GM23338 (cell line): ENCODE data around the gene WWOX.

Experiments
- CREB1 ChIP-seq: fragments of 250-450 bp; sonication (Bioruptor Pico); IDR thresholded peaks from 2 replicates; pipeline ENCODE4 v1.5.0; 2020; ENCODE audit warnings: low read depth, mild to moderate bottlenecking, moderate library complexity
- EZH2 ChIP-seq: fragments of 200-600 bp; sonication (generic); IDR thresholded peaks from one replicate; pipeline ENCODE4 v1.8.0; 2017; ENCODE audit warnings: antibody characterized with exemption, mild to moderate bottlenecking, low read depth; ENCODE audit not compliant: unreplicated experiment
- EZH2phosphoT487 ChIP-seq: fragments of 200-600 bp; sonication (generic); IDR thresholded peaks from one replicate; pipeline ENCODE4 v1.8.1; 2018; ENCODE audit warnings: antibody characterized with exemption; ENCODE audit not compliant: unreplicated experiment
- JUNB ChIP-seq: IDR thresholded peaks from one replicate; pipeline ENCODE4 v1.6.1; 2016; ENCODE audit warnings: antibody characterized with exemption; ENCODE audit not compliant: unreplicated experiment
- NANOG ChIP-seq: IDR thresholded peaks from 2 replicates; pipeline ENCODE4 v1.6.1; 2016; ENCODE audit warnings: antibody characterized with exemption, borderline replicate concordance
- POLR2AphosphoS5 ChIP-seq: IDR thresholded peaks from 2 replicates; pipeline ENCODE4 v1.6.1; 2016; ENCODE audit warnings: antibody characterized with exemption, low read depth
- STAT1 ChIP-seq: IDR thresholded peaks from one replicate; pipeline ENCODE4 v1.6.1; 2016; ENCODE audit warnings: antibody characterized with exemption; ENCODE audit not compliant: unreplicated experiment
- ZNF114 ChIP-seq: fragments of 250-450 bp; sonication (Bioruptor Pico); IDR thresholded peaks from 2 replicates; pipeline ENCODE4 v1.5.0; 2020; ENCODE audit warnings: mild to moderate bottlenecking, moderate library complexity
- ZNF331 ChIP-seq: fragments of 250-450 bp; sonication (Bioruptor Pico); IDR thresholded peaks from 2 replicates; pipeline ENCODE4 v1.5.0; 2020; ENCODE audit warnings: low read depth, mild to moderate bottlenecking, moderate library complexity
- TF ChIP-seq, protein P1 (sequence below), 2 experiments: fragments of 200-600 bp in 1 of 2; sonication (generic) in 1 of 2; conservative IDR thresholded peaks; 2 replicates each; pipeline versions ENCODE4 v1.5.1 to v1.6.1; 2016 to 2017; ENCODE audit warnings: antibody characterized with exemption in 2 of 2, low read depth in 2 of 2, mild to moderate bottlenecking in 2 of 2, moderate library complexity in 1 of 2
- TF ChIP-seq, protein P2 (sequence below): IDR thresholded peaks from 2 replicates; pipeline ENCODE4 v1.6.1; 2016; ENCODE audit warnings: antibody characterized with exemption
- TF ChIP-seq, protein P3 (sequence below): IDR thresholded peaks from one replicate; pipeline ENCODE4 v1.6.1; 2018; ENCODE audit warnings: antibody characterized with exemption; ENCODE audit not compliant: unreplicated experiment
- TF ChIP-seq, protein P4 (sequence below): fragments of 250-450 bp; sonication (Bioruptor Pico); IDR thresholded peaks from 2 replicates; pipeline ENCODE4 v1.5.0; 2020; ENCODE audit warnings: mild to moderate bottlenecking, moderate library complexity

DNA sequence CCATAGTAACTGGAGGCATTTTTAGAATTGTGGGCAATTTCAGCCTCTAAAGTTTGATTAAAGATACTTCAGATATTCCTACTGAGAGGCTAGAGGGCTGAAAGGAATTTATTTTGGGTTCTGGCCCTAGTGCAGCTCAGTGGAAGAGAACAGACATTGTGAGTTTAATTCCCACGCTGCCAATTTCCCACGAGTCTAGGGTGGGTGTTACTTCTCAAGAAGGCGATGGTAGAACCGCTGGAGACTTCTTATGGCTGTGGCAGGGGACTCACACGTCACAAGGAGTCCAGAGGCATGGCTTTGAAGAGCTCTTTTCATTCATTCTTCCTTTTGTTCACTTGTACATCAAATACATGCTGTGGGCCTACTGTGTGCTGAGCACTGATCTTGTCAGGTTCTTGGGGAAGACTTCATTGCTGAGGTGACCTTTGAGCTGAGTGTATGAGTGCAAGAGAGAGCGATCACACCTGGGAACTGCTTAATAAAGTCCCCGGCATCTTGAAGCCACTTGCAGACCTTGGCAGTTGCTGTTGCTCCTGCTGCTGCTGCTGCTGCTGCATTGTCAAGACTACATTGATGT is 111.7 kb downstream of the WWOX start:
- TF ChIP-seq, protein P1, sequence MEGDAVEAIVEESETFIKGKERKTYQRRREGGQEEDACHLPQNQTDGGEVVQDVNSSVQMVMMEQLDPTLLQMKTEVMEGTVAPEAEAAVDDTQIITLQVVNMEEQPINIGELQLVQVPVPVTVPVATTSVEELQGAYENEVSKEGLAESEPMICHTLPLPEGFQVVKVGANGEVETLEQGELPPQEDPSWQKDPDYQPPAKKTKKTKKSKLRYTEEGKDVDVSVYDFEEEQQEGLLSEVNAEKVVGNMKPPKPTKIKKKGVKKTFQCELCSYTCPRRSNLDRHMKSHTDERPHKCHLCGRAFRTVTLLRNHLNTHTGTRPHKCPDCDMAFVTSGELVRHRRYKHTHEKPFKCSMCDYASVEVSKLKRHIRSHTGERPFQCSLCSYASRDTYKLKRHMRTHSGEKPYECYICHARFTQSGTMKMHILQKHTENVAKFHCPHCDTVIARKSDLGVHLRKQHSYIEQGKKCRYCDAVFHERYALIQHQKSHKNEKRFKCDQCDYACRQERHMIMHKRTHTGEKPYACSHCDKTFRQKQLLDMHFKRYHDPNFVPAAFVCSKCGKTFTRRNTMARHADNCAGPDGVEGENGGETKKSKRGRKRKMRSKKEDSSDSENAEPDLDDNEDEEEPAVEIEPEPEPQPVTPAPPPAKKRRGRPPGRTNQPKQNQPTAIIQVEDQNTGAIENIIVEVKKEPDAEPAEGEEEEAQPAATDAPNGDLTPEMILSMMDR (conservative IDR thresholded peaks at IDR 0.05; ENCODE audit: low read depth in 2 of 2): no peak
- TF ChIP-seq EZH2phosphoT487 (no peak), POLR2AphosphoS5 (no peak), ZNF114 (CRISPR knock-in tag) (no peak), EZH2 (no peak), ZNF331 (CRISPR knock-in tag) (no peak), STAT1 (no peak), CREB1 (no peak), JUNB (no peak), NANOG (no peak)
- TF ChIP-seq, protein P2, sequence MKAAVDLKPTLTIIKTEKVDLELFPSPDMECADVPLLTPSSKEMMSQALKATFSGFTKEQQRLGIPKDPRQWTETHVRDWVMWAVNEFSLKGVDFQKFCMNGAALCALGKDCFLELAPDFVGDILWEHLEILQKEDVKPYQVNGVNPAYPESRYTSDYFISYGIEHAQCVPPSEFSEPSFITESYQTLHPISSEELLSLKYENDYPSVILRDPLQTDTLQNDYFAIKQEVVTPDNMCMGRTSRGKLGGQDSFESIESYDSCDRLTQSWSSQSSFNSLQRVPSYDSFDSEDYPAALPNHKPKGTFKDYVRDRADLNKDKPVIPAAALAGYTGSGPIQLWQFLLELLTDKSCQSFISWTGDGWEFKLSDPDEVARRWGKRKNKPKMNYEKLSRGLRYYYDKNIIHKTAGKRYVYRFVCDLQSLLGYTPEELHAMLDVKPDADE: no peak
- TF ChIP-seq, protein P3, sequence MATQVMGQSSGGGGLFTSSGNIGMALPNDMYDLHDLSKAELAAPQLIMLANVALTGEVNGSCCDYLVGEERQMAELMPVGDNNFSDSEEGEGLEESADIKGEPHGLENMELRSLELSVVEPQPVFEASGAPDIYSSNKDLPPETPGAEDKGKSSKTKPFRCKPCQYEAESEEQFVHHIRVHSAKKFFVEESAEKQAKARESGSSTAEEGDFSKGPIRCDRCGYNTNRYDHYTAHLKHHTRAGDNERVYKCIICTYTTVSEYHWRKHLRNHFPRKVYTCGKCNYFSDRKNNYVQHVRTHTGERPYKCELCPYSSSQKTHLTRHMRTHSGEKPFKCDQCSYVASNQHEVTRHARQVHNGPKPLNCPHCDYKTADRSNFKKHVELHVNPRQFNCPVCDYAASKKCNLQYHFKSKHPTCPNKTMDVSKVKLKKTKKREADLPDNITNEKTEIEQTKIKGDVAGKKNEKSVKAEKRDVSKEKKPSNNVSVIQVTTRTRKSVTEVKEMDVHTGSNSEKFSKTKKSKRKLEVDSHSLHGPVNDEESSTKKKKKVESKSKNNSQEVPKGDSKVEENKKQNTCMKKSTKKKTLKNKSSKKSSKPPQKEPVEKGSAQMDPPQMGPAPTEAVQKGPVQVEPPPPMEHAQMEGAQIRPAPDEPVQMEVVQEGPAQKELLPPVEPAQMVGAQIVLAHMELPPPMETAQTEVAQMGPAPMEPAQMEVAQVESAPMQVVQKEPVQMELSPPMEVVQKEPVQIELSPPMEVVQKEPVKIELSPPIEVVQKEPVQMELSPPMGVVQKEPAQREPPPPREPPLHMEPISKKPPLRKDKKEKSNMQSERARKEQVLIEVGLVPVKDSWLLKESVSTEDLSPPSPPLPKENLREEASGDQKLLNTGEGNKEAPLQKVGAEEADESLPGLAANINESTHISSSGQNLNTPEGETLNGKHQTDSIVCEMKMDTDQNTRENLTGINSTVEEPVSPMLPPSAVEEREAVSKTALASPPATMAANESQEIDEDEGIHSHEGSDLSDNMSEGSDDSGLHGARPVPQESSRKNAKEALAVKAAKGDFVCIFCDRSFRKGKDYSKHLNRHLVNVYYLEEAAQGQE: no peak
- TF ChIP-seq, protein P4, sequence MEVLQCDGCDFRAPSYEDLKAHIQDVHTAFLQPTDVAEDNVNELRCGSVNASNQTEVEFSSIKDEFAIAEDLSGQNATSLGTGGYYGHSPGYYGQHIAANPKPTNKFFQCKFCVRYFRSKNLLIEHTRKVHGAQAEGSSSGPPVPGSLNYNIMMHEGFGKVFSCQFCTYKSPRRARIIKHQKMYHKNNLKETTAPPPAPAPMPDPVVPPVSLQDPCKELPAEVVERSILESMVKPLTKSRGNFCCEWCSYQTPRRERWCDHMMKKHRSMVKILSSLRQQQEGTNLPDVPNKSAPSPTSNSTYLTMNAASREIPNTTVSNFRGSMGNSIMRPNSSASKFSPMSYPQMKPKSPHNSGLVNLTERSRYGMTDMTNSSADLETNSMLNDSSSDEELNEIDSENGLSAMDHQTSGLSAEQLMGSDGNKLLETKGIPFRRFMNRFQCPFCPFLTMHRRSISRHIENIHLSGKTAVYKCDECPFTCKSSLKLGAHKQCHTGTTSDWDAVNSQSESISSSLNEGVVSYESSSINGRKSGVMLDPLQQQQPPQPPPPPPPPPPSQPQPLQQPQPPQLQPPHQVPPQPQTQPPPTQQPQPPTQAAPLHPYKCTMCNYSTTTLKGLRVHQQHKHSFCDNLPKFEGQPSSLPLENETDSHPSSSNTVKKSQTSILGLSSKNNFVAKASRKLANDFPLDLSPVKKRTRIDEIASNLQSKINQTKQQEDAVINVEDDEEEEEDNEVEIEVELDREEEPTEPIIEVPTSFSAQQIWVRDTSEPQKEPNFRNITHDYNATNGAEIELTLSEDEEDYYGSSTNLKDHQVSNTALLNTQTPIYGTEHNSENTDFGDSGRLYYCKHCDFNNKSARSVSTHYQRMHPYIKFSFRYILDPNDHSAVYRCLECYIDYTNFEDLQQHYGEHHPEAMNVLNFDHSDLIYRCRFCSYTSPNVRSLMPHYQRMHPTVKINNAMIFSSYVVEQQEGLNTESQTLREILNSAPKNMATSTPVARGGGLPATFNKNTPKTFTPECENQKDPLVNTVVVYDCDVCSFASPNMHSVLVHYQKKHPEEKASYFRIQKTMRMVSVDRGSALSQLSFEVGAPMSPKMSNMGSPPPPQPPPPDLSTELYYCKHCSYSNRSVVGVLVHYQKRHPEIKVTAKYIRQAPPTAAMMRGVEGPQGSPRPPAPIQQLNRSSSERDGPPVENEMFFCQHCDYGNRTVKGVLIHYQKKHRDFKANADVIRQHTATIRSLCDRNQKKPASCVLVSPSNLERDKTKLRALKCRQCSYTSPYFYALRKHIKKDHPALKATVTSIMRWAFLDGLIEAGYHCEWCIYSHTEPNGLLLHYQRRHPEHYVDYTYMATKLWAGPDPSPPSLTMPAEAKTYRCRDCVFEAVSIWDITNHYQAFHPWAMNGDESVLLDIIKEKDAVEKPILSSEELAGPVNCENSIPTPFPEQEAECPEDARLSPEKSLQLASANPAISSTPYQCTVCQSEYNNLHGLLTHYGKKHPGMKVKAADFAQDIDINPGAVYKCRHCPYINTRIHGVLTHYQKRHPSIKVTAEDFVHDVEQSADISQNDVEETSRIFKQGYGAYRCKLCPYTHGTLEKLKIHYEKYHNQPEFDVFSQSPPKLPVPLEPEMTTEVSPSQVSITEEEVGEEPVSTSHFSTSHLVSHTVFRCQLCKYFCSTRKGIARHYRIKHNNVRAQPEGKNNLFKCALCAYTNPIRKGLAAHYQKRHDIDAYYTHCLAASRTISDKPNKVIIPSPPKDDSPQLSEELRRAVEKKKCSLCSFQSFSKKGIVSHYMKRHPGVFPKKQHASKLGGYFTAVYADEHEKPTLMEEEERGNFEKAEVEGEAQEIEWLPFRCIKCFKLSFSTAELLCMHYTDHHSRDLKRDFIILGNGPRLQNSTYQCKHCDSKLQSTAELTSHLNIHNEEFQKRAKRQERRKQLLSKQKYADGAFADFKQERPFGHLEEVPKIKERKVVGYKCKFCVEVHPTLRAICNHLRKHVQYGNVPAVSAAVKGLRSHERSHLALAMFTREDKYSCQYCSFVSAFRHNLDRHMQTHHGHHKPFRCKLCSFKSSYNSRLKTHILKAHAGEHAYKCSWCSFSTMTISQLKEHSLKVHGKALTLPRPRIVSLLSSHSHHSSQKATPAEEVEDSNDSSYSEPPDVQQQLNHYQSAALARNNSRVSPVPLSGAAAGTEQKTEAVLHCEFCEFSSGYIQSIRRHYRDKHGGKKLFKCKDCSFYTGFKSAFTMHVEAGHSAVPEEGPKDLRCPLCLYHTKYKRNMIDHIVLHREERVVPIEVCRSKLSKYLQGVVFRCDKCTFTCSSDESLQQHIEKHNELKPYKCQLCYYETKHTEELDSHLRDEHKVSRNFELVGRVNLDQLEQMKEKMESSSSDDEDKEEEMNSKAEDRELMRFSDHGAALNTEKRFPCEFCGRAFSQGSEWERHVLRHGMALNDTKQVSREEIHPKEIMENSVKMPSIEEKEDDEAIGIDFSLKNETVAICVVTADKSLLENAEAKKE (CRISPR knock-in tag): no peak
